HG03457 (cell line): ENCODE measurements around the gene RAB36.

ENCODE experiments used
- ATAC-seq: cut with Tn5 transposase; IDR thresholded peaks from one replicate; pipeline ENCODE4 v1.9.1; 2021; ENCODE audit warnings: moderate number of reproducible peaks; ENCODE audit not compliant: unreplicated experiment

Gene RAB36

GRCh38 chr22:23108249-23109078 lies 36.8 kb upstream of the RAB36 start:
- no peak for ATAC-seq

GRCh38 chr22:23109079-23109347 lies 36.3 kb upstream of the RAB36 start:
- ATAC-seq = no peak

GRCh38 chr22:23109441-23109978 lies 35.8 kb upstream of the RAB36 start:
- no peak for ATAC-seq

GRCh38 chr22:23110190-23110921 lies 34.9 kb upstream of the RAB36 start:
- ATAC-seq = no peak

GRCh38 chr22:23110922-23111527 lies 34.3 kb upstream of the RAB36 start:
- no peak for ATAC-seq

GRCh38 chr22:23112472-23113012 lies 32.7 kb upstream of the RAB36 start:
- no peak for ATAC-seq

GRCh38 chr22:23113067-23113846 lies 32.0 kb upstream of the RAB36 start:
- no peak for ATAC-seq

GRCh38 chr22:23113847-23114720 lies 31.2 kb upstream of the RAB36 start:
- ATAC-seq = no peak

- no peak for ATAC-seq
These were observed 30.6 kb upstream of the RAB36 start for GRCh38 chr22:23114721-23115020.

GRCh38 chr22:23115369-23115768 lies 29.9 kb upstream of the RAB36 start:
- no peak for ATAC-seq

- ATAC-seq = no peak
These were observed 29.3 kb upstream of the RAB36 start for GRCh38 chr22:23115825-23116494.

- ATAC-seq = no peak
These were observed 28.6 kb upstream of the RAB36 start for GRCh38 chr22:23116506-23117263.

- ATAC-seq = no peak
These were observed 28.0 kb upstream of the RAB36 start for GRCh38 chr22:23117275-23117674.

GRCh38 chr22:23117891-23118646 lies 27.2 kb upstream of the RAB36 start:
- no peak for ATAC-seq

- ATAC-seq = no peak
These were observed 26.4 kb upstream of the RAB36 start for GRCh38 chr22:23118647-23119493.

GRCh38 chr22:23119494-23120414 lies 25.5 kb upstream of the RAB36 start:
- no peak for ATAC-seq
